GM19328 (cell line): ENCODE data around the gene SPATA32.
"Not testable (repeated sequence)": the region's sequence is repeated elsewhere in the genome, so short reads cannot be mapped to it uniquely, and the experiment has no call there.

Experiments used
- ATAC-seq: cut with Tn5 transposase; IDR thresholded peaks from one replicate; pipeline ENCODE4 v1.9.1; 2021; ENCODE audit warnings: mild to moderate bottlenecking, moderate library complexity; ENCODE audit not compliant: unreplicated experiment

SPATA32 gene

GRCh38 chr17:45273551-45273957 is 11.7 kb upstream of the SPATA32 start:
- ATAC-seq, result no peak

GRCh38 chr17:45271603-45272002 is 9.7 kb upstream of the SPATA32 start:
- no peak for ATAC-seq

GRCh38 chr17:45270828-45271418 is 9.0 kb upstream of the SPATA32 start:
- no peak for ATAC-seq

- ATAC-seq, result no peak
Observed at GRCh38 chr17:45269912-45270311, 8.0 kb upstream of the SPATA32 start.

GRCh38 chr17:45267436-45268055 is 5.7 kb upstream of the SPATA32 start:
- ATAC-seq, result no peak

GRCh38 chr17:45266372-45266926 is 4.6 kb upstream of the SPATA32 start:
- ATAC-seq, result no peak

- no peak for ATAC-seq
Observed at GRCh38 chr17:45265821-45266220, 3.9 kb upstream of the SPATA32 start.

GRCh38 chr17:45264988-45265387 is 3.1 kb upstream of the SPATA32 start:
- ATAC-seq, result no peak

- no peak for ATAC-seq
Observed at GRCh38 chr17:45264430-45264829, 2.5 kb upstream of the SPATA32 start.

- no peak for ATAC-seq
Observed at GRCh38 chr17:45263477-45263860, 1.6 kb upstream of the SPATA32 start.

GRCh38 chr17:45262516-45263476 is 902 bp upstream of the SPATA32 start:
- ATAC-seq, result no peak

- no peak for ATAC-seq
Observed at GRCh38 chr17:45260204-45260783, 1.6 kb downstream of the SPATA32 start.

- ATAC-seq, result no peak
Observed at GRCh38 chr17:45258981-45259380, 2.9 kb downstream of the SPATA32 start.

- ATAC-seq, result no peak
Observed at GRCh38 chr17:45257115-45257514, 4.8 kb downstream of the SPATA32 start.

- no peak for ATAC-seq
Observed at GRCh38 chr17:45256114-45256966, 5.6 kb downstream of the SPATA32 start.

- ATAC-seq, result no peak
Observed at GRCh38 chr17:45255358-45255757, 6.5 kb downstream of the SPATA32 start.

- ATAC-seq, result no peak
Observed at GRCh38 chr17:45253879-45254278, 8.0 kb downstream of the SPATA32 start.

GRCh38 chr17:45253237-45253636 is 8.7 kb downstream of the SPATA32 start:
- ATAC-seq, result not testable (repeated sequence)

- ATAC-seq, result no peak
Observed at GRCh38 chr17:45251931-45252330, 10.0 kb downstream of the SPATA32 start.
